ENCODE data around the gene PRM1.
"Not testable (repeated sequence)": the region's sequence is repeated elsewhere in the genome, so short reads cannot be mapped to it uniquely, and the experiment has no call there.

PRM1 gene

GRCh38 chr16:11296706-11297491 lies 15.8 kb upstream of the PRM1 start:
- DNase-seq: no peak

GRCh38 chr16:11296351-11296705 lies 15.2 kb upstream of the PRM1 start:
- DNase-seq: no peak

GRCh38 chr16:11295672-11296071 lies 14.5 kb upstream of the PRM1 start:
- DNase-seq: no peak

GRCh38 chr16:11292076-11292748 lies 11.1 kb upstream of the PRM1 start:
- DNase-seq: no peak

GRCh38 chr16:11291091-11291703 lies 10.1 kb upstream of the PRM1 start:
- no peak for DNase-seq

- no peak for DNase-seq
These were observed 9.2 kb upstream of the PRM1 start for GRCh38 chr16:11290102-11290893.

- DNase-seq: not testable (repeated sequence)
These were observed 8.6 kb upstream of the PRM1 start for GRCh38 chr16:11289696-11290095.

- DNase-seq: no peak
These were observed 8.1 kb upstream of the PRM1 start for GRCh38 chr16:11289202-11289601.

GRCh38 chr16:11285842-11286241 lies 4.7 kb upstream of the PRM1 start:
- no peak for DNase-seq

- no peak for DNase-seq
These were observed 2.7 kb upstream of the PRM1 start for GRCh38 chr16:11283820-11284248.

GRCh38 chr16:11278681-11279628 lies 2.2 kb downstream of the PRM1 start:
- DNase-seq: no peak

GRCh38 chr16:11277607-11278337 lies 3.4 kb downstream of the PRM1 start:
- DNase-seq: no peak

- no peak for DNase-seq
These were observed 4.1 kb downstream of the PRM1 start for GRCh38 chr16:11276896-11277593.

GRCh38 chr16:11276143-11276895 lies 4.8 kb downstream of the PRM1 start, which contains the start of gene PRM2:
Gene PRM2, minus strand, starts transcription at chr16:11276480. Its CDS starts 110 bp downstream, at chr16:11276370.
- no peak for DNase-seq

- DNase-seq: no peak
These were observed 6.2 kb downstream of the PRM1 start for GRCh38 chr16:11274964-11275363.

GRCh38 chr16:11273721-11274324 lies 7.3 kb downstream of the PRM1 start:
- no peak for DNase-seq

GRCh38 chr16:11272921-11273720 lies 8.0 kb downstream of the PRM1 start, which contains the start of gene PRM3:
Gene PRM3, minus strand, starts transcription at chr16:11273629. Its CDS starts 34 bp downstream, at chr16:11273595.
- no peak for DNase-seq

GRCh38 chr16:11272484-11272883 lies 8.6 kb downstream of the PRM1 start:
- DNase-seq: no peak
